HPDE6-E6E7 (cell line): ENCODE data around the gene SDHC.

Experiments
- DNase-seq: peaks from one replicate; pipeline ENCODE4 v3.0.0; 2011; ENCODE audit warnings: missing footprints; ENCODE audit errors: extremely low spot score

The SDHC gene

DNA sequence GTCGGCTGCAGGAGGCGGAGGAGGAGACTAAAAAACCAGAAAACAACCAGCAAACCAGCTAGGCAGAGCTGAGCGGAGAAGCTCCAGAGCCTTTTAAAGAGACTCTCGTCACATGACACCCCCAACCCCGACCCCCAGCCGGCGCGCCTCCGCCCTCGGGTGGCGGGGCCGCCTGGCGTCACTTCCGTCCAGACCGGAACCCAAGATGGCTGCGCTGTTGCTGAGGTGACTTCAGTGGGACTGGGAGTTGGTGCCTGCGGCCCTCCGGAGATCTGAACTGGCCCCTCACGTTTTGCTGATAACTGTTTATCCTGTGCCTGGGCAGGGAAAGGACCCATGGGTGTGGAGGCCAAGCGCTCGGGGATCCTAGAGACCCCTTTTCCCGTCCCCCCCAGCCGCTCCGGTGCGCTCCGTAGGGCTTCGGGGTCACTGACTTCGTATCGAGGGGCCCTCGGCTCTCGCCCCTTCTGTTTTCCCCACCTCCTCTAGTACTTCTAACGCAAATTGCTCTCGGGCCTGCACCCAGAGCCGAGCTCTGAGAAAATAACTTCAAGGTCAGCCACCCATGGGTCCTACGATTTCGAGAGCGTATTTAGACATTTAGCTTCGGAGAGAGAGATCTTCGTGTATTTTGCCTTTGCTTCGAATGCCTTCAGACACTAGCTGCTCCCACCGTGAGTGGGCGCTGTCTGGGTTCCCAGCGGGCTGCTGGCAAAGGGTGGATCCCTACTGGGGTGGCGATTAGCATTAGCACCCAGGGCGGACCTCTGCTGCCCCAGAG, at the start of gene SDHC:
SDHC (plus strand) TSS at position 181 of the 781 bp plus-strand sequence; CDS start at position 206, 25 bp downstream.
- peak; percentile 88 for DNase-seq

GRCh38 chr1:161265305-161265704, 48.9 kb upstream of the SDHC start:
- DNase-seq = no peak

GRCh38 chr1:161266202-161266601, 48.0 kb upstream of the SDHC start:
- DNase-seq = no peak

GRCh38 chr1:161266836-161267235, 47.3 kb upstream of the SDHC start:
- DNase-seq = no peak

- DNase-seq = no peak
Measured at GRCh38 chr1:161267321-161267720, 46.9 kb upstream of the SDHC start.

DNA sequence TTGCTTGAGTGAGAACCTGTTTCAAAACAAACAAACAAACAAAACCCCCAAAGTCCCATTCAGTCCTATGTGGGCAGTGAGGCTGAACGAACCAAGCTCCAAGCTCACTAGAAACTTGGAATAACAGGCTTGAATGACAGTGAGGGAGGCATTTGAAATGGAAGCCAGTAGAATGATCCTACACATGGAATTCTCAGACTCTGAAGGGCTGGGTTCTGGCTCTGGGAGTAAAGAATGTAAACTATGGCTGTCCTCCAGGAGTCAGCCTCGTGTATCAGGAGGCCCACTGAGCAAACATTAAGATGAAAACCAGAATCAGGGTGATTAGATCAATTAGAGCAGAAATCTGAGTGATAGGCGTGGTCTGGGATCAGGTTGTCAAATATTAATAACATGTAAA, 40.8 kb upstream of the SDHC start:
- DNase-seq = no peak

DNA sequence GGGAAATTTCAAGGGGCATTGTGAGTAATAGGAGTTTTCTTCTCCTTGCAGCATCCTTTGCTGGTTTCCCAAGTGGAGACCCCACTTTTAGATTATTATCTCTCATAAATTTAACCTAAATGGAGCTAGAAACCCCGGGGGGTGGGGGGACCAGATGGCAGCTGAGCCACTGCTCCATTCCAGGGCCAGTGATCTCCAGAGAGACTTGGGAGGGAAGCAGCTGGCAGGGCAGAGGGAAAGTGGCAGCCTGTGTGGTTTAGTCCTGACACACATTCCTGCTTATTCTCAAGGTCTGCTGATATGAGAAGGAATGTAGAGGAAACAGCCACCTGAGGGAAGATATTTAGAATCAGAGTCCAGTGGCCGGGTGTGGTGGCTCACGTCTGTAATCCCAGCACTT, 39.3 kb upstream of the SDHC start:
- DNase-seq = no peak

DNA sequence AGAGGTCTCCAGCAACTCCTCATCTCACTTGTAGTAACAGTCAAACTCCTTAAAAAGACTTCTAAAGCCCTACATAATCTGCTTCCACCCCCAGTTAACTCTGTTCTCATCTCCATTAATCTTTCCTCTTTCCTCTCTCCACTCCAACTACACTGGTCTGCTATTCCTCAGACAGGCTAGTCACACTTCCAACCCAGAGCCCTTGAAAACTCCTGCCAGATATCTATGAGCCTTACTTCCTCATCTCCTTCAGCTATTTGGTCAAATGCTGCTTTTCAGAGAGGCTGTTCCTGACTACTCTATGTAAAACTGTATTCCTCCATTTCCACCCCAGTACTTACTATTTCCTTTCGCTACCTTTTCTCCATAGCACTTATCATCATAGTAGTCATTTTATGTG, 31.2 kb upstream of the SDHC start:
- DNase-seq = no peak

GRCh38 chr1:161285113-161285512, 29.1 kb upstream of the SDHC start:
- DNase-seq = no peak

GRCh38 chr1:161285521-161285920, 28.7 kb upstream of the SDHC start:
- DNase-seq = no peak

- no peak for DNase-seq
Measured at GRCh38 chr1:161287482-161288054, 26.6 kb upstream of the SDHC start.

DNA sequence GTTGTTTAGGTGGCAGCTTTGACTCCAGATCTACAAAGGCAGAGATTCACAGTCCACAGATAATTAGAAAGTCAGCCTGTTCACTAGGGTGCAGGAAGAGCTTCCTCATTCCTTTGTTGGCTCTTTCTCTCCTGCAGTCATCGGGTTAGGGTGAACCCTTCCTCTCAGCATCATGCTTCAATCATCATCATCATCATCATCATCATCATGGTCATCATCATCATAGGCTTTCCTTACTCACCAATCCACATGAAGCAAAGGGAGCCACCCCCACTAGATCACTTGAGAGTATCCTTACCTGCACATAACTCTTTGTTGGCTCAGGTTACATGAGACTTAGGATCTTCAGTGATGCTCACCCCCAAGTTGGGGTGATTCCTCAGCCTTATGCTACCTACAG, 23.4 kb upstream of the SDHC start:
- DNase-seq = no peak

DNA sequence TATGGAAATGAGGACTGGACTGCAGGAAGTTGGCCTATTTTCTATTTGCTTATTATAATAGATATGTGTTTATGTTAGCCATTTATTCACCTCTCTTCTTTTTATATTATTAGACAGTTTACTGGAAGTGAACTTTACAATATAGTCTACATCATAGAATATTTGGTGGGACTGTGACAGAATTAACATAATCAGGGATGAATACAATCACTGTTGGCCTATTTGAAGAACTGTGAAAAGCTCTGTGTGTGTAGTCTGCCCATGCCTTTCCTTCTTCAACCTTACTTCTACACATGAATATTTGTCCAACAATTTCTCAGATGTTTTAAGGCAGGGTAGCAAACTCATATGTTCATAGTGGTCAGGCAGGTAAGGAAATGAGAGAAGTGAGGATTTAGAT, 16.8 kb upstream of the SDHC start:
- no peak for DNase-seq

- no peak for DNase-seq
Measured at GRCh38 chr1:161298116-161298515, 16.1 kb upstream of the SDHC start.

- no peak for DNase-seq
Measured at GRCh38 chr1:161299347-161299746, 14.8 kb upstream of the SDHC start.

DNA sequence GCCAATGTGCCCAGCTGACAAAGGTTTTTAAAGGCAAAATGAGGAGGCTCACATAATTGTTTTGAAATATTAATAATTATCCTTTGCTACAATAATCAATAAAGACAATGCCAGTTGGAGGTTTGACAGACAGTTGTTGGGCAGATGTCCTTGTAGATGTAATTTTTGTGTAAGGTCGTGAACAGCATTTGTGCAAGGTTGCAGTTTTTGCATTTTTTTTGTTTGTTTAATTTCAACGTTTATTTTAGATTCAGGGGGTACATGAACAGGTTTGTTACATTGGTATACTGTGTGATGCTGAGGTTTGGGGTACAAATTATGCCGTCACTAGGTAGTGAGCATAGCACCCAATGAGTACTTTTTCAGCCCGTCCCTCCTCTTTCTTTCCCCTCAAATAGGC, 13.7 kb upstream of the SDHC start:
- no peak for DNase-seq

DNA sequence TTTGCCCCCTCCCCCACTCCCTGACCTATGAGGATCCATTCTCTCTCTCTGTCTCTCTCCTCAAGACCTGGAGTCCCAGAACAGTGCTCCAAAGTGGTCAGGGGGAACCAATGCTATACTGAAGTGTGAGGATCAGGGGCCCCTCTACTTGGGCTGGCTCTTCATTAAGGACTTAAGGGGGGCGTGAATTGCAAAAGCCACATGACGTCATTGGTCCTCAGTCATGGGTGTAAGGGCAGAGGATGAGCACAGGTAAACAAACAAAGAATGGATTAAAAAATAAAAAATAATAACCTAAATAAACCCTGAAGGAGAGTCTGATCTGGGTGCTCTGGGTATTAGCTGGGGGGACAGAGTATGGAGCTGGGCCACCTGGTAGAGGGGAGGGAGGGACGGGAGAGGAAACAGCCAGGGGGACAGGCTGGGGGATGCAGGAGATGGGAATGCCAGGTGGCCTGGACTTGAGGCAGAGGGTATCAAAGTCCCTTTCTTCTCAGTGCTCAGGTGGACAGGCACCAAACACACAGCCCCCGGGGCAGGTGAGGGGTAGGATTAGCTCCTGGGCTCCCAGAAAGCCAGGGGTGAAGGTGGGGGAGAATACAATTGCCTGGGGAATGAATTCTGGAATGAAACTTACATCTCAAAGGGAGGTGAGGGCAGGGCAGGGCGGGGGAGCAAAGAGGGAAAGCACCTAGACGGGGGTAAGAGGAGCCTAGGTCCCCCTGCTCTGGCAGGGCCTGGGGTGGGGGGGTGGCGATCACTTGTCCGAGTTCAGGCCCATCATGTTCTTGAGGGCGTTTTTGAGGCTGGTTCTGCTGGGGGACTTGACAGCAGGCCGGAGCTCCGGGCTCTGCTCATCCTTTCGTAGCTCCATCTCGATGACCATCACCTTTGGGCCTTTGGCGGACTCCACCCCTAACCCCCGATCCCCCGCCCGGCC, 9.0 kb upstream of the SDHC start:
- no peak for DNase-seq

DNA sequence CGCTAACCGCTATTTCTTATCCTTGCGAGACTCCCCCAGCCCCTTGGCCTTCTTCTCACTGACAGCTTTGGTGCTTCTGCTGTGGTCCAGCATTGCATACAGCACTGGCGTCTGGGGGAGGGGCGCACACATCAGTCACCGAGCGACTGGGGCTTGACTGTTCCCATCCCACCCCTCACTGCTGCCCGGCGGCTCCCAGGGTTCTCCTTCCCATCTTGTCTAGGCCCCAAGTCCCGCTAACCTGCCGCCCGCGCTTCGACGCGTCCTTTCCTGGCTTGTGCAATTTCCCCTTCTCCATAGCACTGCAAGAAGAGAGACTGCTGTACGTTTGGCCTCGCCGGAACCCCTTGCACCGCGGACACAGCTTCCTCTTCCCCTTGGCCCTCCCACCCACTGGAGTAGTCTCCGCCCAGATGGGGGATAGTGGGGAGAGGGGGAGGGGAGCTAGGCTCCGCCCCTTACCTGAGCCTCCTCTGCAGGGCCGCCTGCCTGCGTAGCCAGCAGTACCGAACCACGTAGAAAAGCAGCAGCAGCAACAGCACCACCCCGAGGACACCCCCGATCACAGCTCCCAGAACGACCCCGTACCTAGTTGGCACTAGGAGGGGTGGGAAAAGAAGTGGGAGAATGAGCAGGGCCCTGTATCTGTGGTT, 8.2 kb upstream of the SDHC start:
- peak; percentile 39 for DNase-seq

DNA sequence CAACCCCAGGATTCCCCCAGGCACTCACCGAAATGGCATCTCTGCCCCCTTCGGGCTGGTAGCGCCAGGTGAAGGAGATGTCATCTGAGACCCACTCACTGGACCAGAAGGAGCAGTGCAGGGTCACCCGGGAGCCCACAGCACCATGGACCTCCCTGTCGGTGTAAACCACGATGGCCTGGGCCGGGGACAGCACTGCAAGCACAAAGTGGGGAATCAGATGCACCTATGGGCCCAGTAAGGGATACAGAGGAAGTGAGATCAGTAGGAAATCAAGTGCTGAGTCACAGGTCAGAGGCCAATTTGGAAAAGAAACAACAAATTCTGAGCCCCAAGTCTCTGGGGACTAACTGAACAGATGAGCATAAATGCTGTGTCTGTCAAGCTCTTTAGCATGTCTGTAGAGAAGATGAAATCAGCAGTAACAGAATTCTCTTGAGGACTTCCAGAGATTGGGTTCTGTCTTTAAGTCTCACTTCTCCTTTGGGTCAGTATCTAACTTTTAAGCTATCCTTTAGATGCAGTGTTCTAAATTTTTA, 6.9 kb upstream of the SDHC start:
- DNase-seq = no peak

- no peak for DNase-seq
Measured at GRCh38 chr1:161307892-161308638, 6.1 kb upstream of the SDHC start.

DNA sequence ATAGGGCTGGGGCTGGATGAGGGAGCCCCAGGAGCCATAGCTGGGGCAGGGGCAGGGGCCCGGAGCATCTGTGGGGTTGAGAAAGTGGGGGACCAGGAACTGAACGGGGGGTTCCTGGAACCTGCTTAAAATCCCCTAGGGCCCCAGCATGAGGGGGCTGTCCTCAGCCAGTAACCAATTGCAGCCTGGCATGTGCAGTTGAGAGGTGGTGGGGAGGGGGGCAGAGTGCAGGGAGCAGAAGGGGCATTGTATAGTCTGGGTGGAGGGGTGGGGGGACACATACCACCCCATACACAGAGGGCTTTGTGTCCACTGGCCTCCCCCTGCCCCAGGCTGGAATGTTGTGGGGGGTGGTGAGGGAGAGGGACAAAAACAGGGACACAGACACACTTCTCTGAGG, 4.3 kb upstream of the SDHC start, which contains the start of gene MPZ:
MPZ (minus strand) TSS at position 101 of the 400 bp plus-strand sequence; CDS start at position 38, 63 bp downstream.
- no peak for DNase-seq
